Measurements from ENCODE around the gene IQGAP1.

DNA sequence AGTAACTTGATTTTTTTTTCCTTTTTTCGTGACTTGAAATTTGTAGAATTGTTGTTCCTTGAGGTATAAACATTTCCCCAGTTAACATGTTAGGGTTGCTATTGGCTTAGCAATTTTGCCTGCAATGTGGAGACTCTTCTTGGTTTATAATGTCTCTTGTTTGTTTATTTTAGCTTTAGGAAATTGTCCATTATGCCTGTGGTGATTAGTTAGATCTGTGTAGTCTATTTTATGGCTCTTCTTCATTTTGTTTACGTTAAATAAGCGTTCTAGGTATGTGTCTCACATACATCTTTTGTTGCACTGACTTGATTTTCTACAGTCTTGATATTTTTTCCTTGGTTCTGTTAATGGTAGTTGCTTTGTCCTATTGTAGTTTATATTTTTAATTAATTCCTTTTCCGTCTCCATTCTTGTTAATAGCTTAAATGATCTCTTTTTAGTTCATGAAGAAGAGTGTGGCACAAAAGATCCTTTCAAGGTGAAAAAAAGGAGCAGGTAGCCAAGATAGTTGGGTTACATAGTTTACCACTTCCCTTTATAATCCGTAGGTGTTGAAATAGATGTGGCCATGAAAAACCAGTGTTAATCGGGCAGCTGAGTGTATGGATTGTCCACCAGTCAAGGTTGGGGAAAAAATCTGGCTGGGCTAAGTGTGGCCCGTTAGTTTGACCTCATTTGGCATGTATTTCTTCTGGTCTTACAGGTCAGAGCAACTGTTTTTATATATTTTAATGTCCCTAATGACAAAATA is 12.1 kb downstream of the IQGAP1 start:
- TF ChIP-seq SUZ12 (IDR thresholded peaks at IDR 0.05) = no peak
- TF ChIP-seq, protein P1, sequence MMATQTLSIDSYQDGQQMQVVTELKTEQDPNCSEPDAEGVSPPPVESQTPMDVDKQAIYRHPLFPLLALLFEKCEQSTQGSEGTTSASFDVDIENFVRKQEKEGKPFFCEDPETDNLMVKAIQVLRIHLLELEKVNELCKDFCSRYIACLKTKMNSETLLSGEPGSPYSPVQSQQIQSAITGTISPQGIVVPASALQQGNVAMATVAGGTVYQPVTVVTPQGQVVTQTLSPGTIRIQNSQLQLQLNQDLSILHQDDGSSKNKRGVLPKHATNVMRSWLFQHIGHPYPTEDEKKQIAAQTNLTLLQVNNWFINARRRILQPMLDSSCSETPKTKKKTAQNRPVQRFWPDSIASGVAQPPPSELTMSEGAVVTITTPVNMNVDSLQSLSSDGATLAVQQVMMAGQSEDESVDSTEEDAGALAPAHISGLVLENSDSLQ (IDR thresholded peaks at IDR 0.05) = no peak
- no peak for TF ChIP-seq FOXA1 (IDR thresholded peaks at IDR 0.05)
- TF ChIP-seq BHLHE40 (IDR thresholded peaks at IDR 0.05; ENCODE audit: borderline replicate concordance) = no peak
- no peak for TF ChIP-seq FOXK2 (IDR thresholded peaks at IDR 0.05)
- no peak for TF ChIP-seq ZNF384 (IDR thresholded peaks at IDR 0.05)
- no peak for TF ChIP-seq TARDBP (IDR thresholded peaks at IDR 0.05)

All from HEK293T (cell line).